ENCODE data around the gene ARFGAP2.

GRCh38 chr11:47201015-47201414 is 24.3 kb upstream of the ARFGAP2 start:
- TF ChIP-seq CTCF (IDR thresholded peaks at IDR 0.05) (no peak), EP300 (IDR thresholded peaks at IDR 0.05) (no peak), POLR2A (IDR thresholded peaks at IDR 0.05) (no peak), POLR2AphosphoS5 (IDR thresholded peaks at IDR 0.05) (no peak)
